GM21529 (cell line): ENCODE measurements around the gene SPHK2.
A peak's percentile ranks its signal among the peaks of the same experiment; 100 is the strongest.
"Not testable (repeated sequence)": the region's sequence is repeated elsewhere in the genome, so short reads cannot be mapped to it uniquely, and the experiment has no call there.

Experiments used
- ATAC-seq: cut with Tn5 transposase; IDR thresholded peaks from one replicate; pipeline ENCODE4 v1.9.1; 2021; ENCODE audit not compliant: unreplicated experiment

The SPHK2 gene

DNA sequence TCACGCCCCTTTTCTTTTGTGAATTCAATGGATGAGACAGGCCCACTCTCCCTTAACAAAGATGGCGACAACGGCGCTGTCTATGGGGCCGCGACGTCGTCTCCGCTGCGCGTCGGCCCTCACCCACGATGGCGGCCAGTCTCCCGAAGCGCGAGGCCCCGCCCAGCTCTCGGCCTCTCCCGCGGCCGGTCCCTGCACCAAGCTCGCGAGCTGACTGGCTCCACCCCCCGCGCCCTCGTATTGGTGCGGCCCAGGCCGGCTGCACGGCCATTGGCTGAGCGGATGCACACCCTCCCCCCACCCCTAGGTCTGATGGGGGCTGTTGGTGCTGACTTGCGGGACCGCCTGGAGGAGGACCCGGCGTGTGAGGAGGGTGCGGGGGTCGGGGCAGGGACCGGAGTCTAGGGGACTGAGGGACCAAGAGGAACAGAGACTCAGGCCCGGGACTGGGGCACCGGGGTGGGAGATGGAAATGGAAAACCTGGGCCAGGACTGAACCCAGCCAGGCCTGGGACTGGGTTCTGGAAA is 4.8 kb downstream of the SPHK2 start:
- peak; percentile 68 for ATAC-seq

DNA sequence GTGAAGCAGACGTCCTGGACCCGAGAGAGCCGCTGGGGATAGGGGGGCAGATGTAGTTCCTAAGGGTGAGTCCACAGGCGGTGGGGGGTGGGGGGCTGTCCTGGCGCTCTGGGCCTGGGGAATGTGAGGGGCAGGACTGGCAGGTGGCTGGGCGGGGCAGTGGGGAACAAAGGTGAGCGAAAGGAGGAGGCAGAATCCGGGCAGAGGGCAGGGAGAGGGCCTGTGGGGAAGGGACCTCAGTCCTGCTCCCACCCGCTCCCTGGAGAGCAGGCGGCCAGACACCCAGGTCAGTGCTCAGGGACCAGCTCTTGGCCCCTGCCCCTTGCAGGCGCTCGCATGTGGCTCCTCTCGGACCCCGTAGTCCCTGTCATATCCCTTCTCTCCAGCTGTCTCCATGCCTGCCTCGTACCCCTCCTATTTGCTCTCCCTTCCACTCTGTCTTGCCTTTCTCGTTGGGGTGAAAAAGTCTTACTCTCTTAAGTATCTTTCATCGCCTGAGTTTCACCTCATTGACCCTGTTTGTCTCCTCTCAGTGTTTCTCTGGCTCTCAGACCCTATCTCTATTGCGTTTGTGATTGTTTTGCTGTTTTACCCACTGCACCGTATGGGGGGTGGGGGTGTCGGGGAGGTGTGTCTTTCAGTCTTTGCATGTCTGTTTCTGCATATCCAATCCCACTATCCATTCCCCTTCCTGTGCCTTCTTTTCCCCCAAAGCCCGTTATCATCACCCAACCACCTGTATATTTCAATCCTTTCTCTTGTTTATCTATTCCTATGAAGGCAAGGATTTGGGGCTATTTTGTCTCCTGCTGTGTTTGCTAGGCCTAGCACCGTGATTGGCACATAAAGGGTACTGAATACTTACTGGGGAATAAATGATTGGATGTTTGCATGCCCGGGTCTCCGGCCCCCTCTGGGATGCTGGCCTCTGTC is 5.8 kb downstream of the SPHK2 start:
- no peak for ATAC-seq

DNA sequence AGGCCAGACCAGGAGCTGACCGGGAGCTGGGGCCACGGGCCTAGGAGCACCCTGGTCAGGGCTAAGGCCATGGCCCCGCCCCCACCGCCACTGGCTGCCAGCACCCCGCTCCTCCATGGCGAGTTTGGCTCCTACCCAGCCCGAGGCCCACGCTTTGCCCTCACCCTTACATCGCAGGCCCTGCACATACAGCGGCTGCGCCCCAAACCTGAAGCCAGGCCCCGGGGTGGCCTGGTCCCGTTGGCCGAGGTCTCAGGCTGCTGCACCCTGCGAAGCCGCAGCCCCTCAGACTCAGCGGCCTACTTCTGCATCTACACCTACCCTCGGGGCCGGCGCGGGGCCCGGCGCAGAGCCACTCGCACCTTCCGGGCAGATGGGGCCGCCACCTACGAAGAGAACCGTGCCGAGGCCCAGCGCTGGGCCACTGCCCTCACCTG is 6.6 kb downstream of the SPHK2 start:
- no peak for ATAC-seq

DNA sequence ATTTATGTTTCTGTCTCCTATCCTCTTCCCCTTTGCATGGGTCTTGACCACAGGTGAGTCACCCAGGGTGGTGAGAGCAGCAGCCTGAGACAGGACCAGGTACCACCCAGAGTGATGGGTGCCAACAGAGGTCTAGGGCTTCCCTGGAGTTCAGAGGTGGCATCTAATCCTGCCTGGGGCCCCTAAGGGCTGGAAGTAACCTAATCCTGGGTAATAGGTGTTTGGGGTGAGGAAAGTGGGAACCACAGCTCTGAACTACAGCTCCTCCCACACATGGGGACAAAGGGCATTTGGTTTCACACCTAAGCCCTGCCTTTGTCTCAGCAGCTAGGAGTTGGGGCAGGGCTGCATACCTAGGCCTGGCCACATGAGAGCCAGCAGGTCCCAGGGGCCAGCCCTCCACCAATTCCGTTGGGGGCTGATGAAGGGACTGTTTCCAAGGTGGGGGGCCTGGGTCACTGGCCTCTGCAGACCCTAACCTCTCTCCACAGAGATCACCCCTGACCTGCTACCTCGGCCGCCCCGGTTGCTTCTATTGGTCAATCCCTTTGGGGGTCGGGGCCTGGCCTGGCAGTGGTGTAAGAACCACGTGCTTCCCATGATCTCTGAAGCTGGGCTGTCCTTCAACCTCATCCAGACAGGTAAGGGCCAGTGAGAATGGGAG is 8.0 kb downstream of the SPHK2 start:
- ATAC-seq = no peak

DNA sequence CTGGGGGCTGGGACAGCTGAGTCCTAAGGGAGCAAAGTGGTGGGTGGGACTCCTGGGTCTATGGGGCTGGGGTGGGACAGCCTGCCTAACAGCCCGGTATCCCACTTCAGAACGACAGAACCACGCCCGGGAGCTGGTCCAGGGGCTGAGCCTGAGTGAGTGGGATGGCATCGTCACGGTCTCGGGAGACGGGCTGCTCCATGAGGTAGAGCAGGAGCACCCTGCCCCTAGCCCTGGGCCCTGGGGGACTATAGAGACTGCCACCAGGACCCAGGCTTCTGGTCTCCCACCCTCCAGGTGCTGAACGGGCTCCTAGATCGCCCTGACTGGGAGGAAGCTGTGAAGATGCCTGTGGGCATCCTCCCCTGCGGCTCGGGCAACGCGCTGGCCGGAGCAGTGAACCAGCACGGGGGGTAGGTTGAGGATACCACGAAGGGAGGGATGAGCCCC is 8.6 kb downstream of the SPHK2 start:
- no peak for ATAC-seq

DNA sequence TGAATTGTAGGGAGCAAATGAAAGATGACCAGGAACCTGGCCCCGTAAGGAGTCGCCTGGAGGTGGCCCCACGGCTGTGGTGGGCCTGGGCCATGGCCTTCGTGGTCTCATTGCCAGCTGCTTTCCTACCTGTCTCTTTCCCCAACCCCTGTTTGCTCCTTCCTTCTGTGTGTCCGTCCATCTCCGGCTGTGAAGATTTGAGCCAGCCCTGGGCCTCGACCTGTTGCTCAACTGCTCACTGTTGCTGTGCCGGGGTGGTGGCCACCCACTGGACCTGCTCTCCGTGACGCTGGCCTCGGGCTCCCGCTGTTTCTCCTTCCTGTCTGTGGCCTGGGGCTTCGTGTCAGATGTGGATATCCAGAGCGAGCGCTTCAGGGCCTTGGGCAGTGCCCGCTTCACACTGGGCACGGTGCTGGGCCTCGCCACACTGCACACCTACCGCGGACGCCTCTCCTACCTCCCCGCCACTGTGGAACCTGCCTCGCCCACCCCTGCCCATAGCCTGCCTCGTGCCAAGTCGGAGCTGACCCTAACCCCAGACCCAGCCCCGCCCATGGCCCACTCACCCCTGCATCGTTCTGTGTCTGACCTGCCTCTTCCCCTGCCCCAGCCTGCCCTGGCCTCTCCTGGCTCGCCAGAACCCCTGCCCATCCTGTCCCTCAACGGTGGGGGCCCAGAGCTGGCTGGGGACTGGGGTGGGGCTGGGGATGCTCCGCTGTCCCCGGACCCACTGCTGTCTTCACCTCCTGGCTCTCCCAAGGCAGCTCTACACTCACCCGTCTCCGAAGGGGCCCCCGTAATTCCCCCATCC is 9.4 kb downstream of the SPHK2 start:
- ATAC-seq = no peak

DNA sequence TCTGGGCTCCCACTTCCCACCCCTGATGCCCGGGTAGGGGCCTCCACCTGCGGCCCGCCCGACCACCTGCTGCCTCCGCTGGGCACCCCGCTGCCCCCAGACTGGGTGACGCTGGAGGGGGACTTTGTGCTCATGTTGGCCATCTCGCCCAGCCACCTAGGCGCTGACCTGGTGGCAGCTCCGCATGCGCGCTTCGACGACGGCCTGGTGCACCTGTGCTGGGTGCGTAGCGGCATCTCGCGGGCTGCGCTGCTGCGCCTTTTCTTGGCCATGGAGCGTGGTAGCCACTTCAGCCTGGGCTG is 9.9 kb downstream of the SPHK2 start:
- ATAC-seq = no peak

DNA sequence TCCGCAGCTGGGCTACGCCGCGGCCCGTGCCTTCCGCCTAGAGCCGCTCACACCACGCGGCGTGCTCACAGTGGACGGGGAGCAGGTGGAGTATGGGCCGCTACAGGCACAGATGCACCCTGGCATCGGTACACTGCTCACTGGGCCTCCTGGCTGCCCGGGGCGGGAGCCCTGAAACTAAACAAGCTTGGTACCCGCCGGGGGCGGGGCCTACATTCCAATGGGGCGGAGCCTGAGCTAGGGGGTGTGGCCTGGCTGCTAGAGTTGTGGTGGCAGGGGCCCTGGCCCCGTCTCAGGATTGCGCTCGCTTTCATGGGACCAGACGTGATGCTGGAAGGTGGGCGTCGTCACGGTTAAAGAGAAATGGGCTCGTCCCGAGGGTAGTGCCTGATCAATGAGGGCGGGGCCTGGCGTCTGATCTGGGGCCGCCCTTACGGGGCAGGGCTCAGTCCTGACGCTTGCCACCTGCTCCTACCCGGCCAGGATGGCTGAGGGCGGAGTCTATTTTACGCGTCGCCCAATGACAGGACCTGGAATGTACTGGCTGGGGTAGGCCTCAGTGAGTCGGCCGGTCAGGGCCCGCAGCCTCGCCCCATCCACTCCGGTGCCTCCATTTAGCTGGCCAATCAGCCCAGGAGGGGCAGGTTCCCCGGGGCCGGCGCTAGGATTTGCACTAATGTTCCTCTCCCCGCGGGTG is 10.4 kb downstream of the SPHK2 start:
- ATAC-seq = no peak

DNA sequence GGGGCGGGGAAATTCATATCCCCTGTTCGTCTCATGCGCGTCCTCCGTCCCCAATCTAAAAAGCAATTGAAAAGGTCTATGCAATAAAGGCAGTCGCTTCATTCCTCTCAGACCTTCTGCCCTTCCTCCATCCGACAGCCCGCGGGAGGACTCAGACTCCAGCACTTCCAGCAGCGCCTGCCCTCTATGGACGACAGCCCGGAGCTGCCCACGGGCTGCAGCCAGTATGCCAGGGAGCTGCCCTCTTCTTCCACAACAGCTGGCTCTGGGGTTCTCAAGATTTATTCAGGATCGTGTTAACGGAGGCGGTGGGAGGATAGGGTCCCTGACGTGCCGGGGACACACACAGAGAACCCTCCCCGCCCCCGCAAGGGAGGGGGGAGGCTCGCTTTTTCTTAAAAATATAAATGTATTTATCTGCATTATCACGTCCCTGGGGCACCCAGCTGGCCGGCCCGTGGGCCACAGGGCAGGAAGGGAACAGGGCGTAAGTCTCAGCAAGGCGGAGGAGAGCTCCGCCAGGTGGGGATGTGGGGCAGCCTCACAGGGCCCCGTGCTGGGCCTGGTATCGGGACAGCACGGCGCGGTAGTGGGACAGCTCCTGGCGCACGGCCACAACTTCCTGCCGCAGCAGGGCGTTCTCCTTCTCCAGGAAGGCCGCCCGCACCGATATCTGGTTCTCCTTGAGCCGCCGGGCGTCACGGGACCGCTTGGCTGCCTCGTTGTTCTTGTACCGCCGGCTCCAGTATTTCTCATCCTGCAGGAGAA is 11.2 kb downstream of the SPHK2 start:
- no peak for ATAC-seq

DNA sequence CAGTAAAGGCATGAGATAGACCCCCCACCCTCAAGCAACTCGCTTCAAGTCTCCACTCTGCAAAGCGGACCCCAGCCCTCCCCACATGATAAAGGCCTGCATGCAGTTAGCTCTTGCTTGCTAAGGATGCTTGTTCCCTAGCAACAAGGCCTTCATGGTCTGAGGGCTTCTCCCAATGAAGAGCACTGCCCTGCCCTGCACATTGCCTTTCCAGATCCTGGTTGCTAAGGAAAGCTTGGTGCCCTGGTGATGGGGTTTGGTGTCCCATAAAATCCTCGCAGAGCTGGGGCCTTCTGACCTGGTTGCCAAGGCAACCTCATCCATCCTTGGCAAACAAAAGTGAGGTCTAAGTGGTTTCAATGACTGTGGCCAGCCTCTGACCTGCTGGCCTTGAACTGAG is 11.9 kb downstream of the SPHK2 start:
- ATAC-seq = no peak

DNA sequence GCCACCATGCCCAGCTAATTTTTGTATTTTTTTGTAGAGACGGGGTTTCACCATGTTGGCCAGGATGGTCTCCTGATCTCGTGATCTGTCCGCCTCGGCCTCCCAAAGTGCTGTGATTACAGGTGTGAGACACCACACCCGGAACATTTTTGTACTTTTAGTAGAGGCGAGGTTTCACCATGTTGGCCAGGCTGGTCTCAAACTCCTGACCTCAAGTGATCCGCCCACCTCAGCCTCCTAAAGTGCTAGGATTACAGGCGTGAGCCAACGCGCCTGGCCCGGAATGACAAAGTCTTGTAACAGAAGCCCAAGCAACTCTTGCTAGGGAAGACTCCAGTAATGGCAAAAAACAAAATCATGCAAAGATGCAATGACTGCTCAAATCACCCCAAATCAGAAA is 13.0 kb downstream of the SPHK2 start:
- ATAC-seq = not testable (repeated sequence)

DNA sequence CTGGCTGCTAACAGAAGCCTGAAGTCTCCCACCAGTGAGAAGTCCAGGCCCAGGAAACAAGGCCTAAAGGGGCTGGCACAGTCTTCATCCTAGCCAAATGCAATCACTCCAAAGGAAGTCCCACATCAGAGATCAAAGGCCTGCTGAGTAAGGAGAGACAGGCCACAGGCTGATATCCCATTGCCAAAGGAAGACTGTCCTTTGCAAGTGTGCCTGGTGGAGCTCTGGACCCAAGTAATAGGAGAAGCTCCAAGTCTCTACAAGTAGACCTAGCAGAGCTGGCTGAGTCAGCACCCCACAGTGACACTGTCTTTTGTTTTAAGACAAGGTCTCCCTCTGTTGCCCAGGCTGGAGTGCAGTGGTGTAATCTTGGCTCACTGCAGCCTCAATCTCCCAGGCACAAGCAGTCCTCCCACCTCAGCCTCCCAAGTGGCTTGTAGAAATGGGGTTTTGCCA is 13.4 kb downstream of the SPHK2 start:
- no peak for ATAC-seq

DNA sequence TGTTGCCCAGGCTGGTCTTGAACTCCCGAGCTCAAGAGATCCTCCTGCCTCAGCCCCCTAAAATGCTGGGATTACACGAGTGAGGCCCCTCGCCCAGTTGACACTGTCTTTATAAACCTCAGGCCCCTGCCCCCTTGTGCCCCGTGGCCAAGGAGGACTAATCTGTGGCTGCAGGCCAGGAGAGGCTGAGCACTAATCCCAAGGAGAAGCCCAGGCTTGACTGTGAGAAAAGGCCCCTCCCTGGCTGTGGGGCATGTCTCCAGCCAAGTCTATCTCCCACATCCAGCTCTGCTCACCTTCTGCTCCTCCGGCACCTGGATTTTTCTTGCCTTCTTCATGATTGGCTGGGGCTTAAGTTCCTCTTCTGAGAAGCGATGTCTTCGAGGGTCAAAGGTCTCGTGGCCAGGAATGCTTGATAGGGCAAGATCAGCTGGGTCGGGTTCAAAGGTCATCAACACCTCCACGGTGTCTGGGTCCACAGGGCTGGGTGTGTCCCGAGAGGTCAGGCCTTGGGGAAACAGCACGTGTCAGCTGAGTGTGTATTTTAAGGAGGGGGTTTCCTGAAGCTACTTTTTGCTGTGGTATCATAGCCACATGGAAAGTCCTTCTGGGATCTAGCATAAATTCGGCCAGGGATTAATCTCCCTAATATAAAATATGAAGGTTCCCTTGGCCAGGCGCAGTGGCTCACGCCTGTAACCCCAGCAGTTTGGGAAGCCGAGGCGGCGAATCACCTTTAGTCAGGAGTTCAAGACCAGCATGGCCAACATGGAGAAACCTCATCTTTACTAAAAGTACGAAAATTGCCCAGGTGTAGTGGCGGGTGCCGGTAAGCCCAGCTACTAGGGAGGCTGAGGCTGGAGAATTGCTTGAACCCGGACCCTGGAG is 14.1 kb downstream of the SPHK2 start:
- ATAC-seq = no peak

DNA sequence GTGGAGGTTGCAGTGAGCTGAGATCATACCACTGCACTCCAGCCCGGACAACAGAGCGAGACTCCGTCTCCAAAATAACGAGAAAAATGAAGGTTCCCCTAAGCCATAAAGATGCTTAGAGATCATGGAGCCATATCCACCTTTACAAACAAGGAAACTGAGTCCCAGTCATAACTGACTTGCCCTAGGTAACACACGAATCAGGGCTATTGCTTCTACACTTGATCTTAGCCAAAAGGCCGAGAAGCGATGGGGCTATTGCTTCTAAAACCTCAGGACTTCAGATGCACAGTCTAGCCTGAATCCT is 14.7 kb downstream of the SPHK2 start:
- no peak for ATAC-seq

DNA sequence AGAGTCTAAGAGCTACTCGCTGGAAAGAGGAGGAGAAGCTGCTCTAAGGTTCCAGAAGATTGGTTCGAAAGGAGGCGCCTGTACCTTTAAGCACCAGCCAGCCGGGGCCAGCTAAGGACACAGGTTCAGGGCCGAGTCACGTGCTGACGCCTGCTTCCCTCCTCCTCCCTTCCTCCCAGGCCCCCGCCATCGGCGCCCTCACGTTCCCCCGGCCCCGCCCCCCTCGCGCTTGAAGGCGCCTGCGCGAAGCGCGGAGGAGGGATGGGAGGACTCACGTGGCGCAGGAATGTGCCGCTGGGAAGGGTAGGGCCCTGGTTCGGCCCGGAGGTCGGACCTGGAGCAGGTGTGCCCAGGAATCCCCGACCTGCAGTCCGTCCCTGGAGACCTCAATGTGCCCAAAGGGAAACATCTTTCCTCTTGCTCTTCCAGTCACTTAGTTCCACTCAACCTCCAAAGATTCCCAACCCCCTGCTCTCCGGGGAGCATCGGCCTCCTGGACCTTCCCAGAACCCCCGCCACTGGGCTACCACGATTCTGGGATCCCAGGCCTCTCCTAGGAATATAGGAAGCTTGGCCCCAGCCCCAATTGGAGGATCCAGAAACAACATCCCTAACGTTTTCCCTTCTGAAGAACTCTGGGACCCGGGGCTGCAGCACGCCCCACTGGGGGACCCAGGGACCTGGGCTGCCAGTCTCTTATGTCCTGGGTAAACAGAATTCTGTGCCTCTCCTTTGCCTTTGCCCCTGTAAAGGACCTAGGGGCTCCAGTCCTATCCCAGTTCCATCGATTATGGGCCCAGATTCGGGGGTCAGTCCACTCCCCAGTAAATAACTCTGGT is 15.3 kb downstream of the SPHK2 start:
- no peak for ATAC-seq

DNA sequence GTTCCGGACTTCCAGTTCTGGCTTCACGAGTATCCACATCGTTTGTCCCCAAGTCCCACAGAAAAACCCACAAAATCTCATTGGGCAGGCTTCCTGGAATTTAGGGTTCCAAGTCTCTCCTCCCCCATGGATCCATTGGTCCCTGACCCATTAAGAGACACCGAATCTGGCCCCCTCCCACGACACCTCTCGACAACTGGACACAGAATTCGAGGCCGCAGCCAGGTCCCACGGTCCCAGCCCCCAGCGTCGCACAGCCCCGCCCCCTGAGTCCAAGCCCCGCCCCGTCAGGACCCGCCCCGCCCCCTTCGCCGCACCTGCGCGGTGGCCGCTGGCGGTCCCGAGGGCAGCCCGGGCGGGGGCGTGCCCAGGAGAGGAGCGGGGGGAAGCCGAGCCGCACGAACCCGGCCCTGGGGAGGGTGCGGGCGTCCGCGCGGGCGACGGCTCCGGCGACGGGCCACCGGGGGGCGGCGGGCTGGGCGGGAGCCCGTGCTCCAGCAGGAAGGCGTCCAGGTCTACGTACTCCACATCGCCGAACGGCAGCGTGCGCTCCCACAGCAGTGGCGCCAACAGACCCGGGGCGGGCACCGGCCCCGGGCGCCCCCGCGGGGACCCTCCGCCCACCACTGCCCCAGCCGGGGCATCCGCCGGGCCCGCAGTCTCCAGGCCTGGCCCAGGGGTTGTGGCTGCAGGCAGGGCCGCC is 16.1 kb downstream of the SPHK2 start:
- no peak for ATAC-seq

DNA sequence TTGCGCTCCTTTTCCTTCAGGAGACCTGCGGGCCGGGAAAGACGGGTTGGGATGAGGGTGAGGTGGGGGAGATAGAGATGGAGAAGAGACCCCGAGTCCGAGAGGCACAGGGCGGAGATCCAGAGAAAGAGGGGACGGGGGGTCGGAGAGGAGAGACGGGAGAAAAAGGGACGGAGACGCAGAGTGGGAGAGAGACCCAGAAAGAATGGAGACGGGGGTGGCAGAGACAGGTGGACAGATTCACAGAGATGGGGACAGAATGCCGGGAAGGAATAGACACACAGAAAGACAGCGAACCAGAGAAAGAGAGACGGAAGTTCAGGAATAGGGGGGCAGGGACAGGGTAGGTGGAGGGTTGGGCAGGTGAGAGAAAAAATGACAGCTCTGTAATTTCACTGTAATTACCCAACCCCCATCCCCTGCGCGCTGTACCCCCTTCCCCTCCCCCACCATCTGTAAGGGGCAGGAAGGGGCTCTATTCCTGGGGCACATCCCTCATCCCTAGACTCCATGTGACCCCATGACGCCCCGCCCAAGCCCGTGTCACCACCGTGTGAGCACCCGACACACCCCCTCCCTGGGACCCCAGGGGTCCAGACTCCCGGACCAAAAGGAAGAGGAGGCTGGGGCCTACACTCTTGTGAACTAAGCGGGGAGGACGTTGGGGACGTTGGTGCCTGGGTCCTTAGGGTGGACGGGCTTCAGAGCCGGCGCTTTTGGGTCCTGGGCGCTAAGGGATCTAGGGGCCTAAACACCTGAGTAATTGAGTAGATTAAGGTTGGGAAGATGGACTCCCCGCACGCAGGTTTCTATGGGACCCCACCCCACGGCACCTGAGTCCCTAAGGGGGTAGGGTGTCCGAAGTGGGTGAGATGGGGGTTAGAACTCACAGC is 16.9 kb downstream of the SPHK2 start:
- ATAC-seq = no peak
